OCI-LY7 (cell line): ENCODE results near the gene CNGA2. TPM values are rescaled to one million over a fixed set of nuclear protein-coding genes. Genes with fewer than 3 reads are reported as not detected.

ENCODE experiments used
- BruUV-seq: library from RNA; stranded (reverse); fragments of 400-500 nt; replicated peaks from 2 replicates; lab custom pipeline; 2021; lab: Mats Ljungman, UMichigan
- CTCF ChIA-PET: fragments of 300-600 bp; sonication (Branson Sonifier 250); formaldehyde crosslinking; loops from one replicate; lab custom pipeline; 2022; ENCODE audit warnings: antibody characterized with exemption; ENCODE audit not compliant: unreplicated experiment; lab: Charles Lee
- POLR2A ChIA-PET: fragments of 300-600 bp; sonication (Branson Sonifier 250); formaldehyde crosslinking; loops from one replicate; lab custom pipeline; 2022; ENCODE audit warnings: antibody characterized with exemption; lab: Charles Lee
- DNase-seq: peaks from one replicate; pipeline ENCODE4 v3.0.0-alpha.2; 2015; ENCODE audit warnings: low spot score
- H2AFZ ChIP-seq: fragments of 200-600 bp; sonication (generic), shearing (Covaris generic); 2 replicates; pipeline ENCODE4 v1.6.1; 2014; ENCODE audit warnings: mild to moderate bottlenecking, antibody characterized with exemption, low read length, moderate library complexity
- H3K27ac ChIP-seq: fragments of 200-600 bp; sonication (generic); 2 replicates; pipeline ENCODE4 v1.5.1; 2014; ENCODE audit warnings: mixed run types, low read depth, mild to moderate bottlenecking, moderate library complexity, low read length, inconsistent platforms; ENCODE audit not compliant: poor library complexity, severe bottlenecking
- H3K36me3 ChIP-seq: fragments of 200-600 bp; sonication (generic); 2 replicates; pipeline ENCODE4 v1.6.1; 2014; ENCODE audit warnings: mild to moderate bottlenecking, antibody characterized with exemption, low read length, moderate library complexity, mixed read lengths; ENCODE audit not compliant: insufficient read depth
- H3K4me1 ChIP-seq: fragments of 200-600 bp; sonication (generic); 2 replicates; pipeline ENCODE4 v1.5.1; 2014; ENCODE audit warnings: mild to moderate bottlenecking, low read length; ENCODE audit not compliant: insufficient read depth, poor library complexity, severe bottlenecking
- H3K4me2 ChIP-seq: fragments of 200-600 bp; sonication (generic); 2 replicates; pipeline ENCODE4 v1.6.1; 2014; ENCODE audit warnings: mild to moderate bottlenecking, low read length
- H3K4me3 ChIP-seq: fragments of 200-600 bp; sonication (generic); 2 replicates; pipeline ENCODE4 v1.5.1; 2014; ENCODE audit warnings: mild to moderate bottlenecking, low read depth, low read length; ENCODE audit not compliant: poor library complexity, severe bottlenecking
- H3K79me2 ChIP-seq: fragments of 200-600 bp; sonication (generic); 2 replicates; pipeline ENCODE4 v1.6.1; 2016; ENCODE audit warnings: low read depth, mild to moderate bottlenecking, low read length, moderate library complexity, mixed read lengths; ENCODE audit not compliant: insufficient read depth
- H3K9me2 ChIP-seq: fragments of 200-600 bp; sonication (generic); 2 replicates; pipeline ENCODE4 v1.6.1; 2016; ENCODE audit warnings: mild to moderate bottlenecking, low read length, mixed read lengths; ENCODE audit not compliant: insufficient read depth
- H3K9me3 ChIP-seq: fragments of 200-600 bp; sonication (generic); 2 replicates; pipeline ENCODE4 v1.6.1; 2014; ENCODE audit warnings: mild to moderate bottlenecking, mixed run types, low read length, mixed read lengths
- H4K20me1 ChIP-seq: fragments of 200-600 bp; sonication (generic); 2 replicates; pipeline ENCODE4 v1.6.1; 2014; ENCODE audit warnings: mild to moderate bottlenecking, antibody characterized with exemption, low read length, moderate library complexity, mixed read lengths; ENCODE audit not compliant: insufficient read depth
- CTCF ChIP-seq: fragments of 200-600 bp; sonication (generic); conservative IDR thresholded peaks from 2 replicates; pipeline ENCODE4 v1.5.1; 2014; ENCODE audit warnings: mild to moderate bottlenecking, antibody characterized with exemption, low read length, moderate library complexity, mixed read lengths
- EZH2phosphoT487 ChIP-seq: fragments of 200-600 bp; sonication (generic); IDR thresholded peaks from 2 replicates; pipeline ENCODE4 v1.6.1; 2018; ENCODE audit warnings: low read depth, borderline replicate concordance, mild to moderate bottlenecking, mixed run types, antibody characterized with exemption, low read length, moderate library complexity, mixed read lengths
- intact Hi-C: fragments of 100-400 bp; cut with micrococcal nuclease; formaldehyde crosslinking; loops from one replicate; pipeline ENCODE4 v1.10.0; 2022; ENCODE audit not compliant: unreplicated experiment
- total RNA-seq, 2 experiments: library from RNA; depleted of rRNA in 1 of 2; stranded (reverse); fragments of >200 nt in 1 of 2; shearing (Covaris generic) in 1 of 2; gene quantifications; 2 replicates each; pipeline ENCODE4 v1.2.3, GENCODE V29; 2014 to 2022

Gene CNGA2
- total RNA-seq, 2 experiments from 2014 or later, result not detected

DNA sequence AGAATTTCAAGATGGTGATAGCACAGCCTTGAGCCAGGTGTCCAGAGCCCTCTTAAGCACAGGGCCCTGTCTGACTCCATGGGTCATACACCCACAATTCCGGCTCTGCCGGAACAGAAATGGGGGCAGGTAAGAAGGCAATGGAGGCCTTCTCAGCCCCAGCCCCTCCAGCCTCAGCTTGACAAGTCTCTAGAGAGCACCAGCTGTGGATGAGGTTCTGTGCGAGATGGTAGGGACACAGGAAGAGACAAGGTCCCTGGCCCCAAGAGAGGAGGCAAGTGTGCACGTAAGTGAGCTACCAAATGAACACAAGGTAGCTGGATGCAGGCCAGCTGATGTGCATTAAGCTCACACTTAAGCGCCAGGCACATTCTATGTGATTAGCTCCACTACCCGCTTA, 41.7 kb upstream of the CNGA2 start:
- Histone ChIP-seq H3K9me3 (no peaks in the 10 kb centered on the region), H3K27ac (no peak overlapping the region), H4K20me1 (no peaks in the 10 kb centered on the region), H3K4me3 (no peak overlapping the region), H3K4me2 (no peak overlapping the region), H2AFZ (no peak overlapping the region), H3K79me2 (no peaks in the 10 kb centered on the region), H3K36me3 (no peaks in the 10 kb centered on the region), H3K9me2 (no peaks in the 10 kb centered on the region), H3K4me1 (no peaks in the 10 kb centered on the region)
- intact Hi-C loops, result no loop called here
- ChIA-PET CTCF (no interaction called here), POLR2A (no interaction called here)
- no peak for TF ChIP-seq EZH2phosphoT487
- no peak for TF ChIP-seq CTCF
- no TSS peak for BruUV-seq
- no peak for DNase-seq

GRCh38 chrX:151694121-151694520, 40.4 kb upstream of the CNGA2 start:
- no peak overlapping the region for H3K27ac ChIP-seq
- DNase-seq, result no peak
- no peak overlapping the region for H2AFZ ChIP-seq
- BruUV-seq, result no TSS peak
- H3K9me2 ChIP-seq, result no peaks in the 10 kb centered on the region
- H3K4me2 ChIP-seq, result no peak overlapping the region
- intact Hi-C loops, result no loop called here
- H3K4me3 ChIP-seq, result no peak overlapping the region
- ChIA-PET CTCF (no interaction called here), POLR2A (no interaction called here)
- no peaks in the 10 kb centered on the region for H3K4me1 ChIP-seq
- no peaks in the 10 kb centered on the region for H3K36me3 ChIP-seq
- no peaks in the 10 kb centered on the region for H4K20me1 ChIP-seq
- no peaks in the 10 kb centered on the region for H3K9me3 ChIP-seq
- no peaks in the 10 kb centered on the region for H3K79me2 ChIP-seq
- TF ChIP-seq CTCF (no peak), EZH2phosphoT487 (no peak)

DNA sequence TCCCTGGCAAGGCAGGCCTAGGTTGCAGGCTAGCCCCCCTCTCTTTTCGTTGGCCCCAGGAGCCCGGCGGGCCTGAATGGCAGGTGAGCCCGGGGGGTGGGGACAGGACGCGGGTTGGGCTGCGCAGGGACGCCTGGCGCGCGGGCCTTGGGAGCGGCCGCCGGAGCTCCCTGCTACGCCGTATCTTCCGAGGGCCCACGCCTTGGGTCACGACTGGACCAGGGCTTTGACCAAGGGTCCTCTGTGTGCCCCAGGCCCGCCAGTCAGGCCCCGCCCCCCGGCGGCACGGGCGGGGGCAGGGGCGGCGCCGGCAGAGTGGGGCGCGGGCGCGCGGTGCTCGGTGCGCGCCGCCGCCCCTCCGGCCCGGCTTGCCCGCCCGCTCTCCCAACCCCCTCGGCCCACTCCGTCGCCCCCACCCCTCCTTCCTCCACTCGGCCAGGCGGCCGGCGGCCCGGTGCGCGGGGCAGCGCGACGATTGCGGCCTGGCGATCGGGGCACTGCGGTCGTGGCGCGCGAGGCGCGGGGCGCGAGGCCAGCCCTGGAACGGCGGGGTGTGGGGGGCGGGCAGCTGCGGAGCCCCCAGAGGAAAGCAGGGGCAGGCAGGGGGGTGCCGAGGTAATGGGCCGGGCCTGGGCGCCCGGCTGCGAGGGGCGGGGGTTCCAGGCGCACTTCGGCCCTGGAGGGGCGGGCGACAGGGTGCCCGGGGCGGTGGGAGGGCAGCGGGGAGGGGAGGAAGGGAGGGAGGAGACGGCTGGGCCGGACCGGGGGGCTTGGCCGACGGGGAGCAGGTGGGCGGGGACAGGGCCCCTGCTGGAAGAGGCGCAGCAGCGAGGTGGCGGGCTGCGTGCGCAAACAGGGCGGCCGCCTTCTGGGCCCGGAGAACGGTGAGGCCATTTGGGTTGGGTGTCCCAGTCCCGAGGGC, 39.6 kb upstream of the CNGA2 start, which contains the start of gene PRRG3:
TSS of gene PRRG3 (plus strand) at position 798 of the 922 bp plus-strand sequence. CDS start 3,357 bp downstream, outside the sequence.
- no peak within 1 kb of the TSS for H2AFZ ChIP-seq
- intact Hi-C loops, result no loop called here

More for the DNA sequence above, 39.6 kb upstream of the CNGA2 start, which contains the start of gene PRRG3:
- H3K4me1 ChIP-seq, result no peaks in the 10 kb centered on the region
- no peak within 1 kb of the TSS for H3K4me3 ChIP-seq
- ChIA-PET CTCF (no interaction called here), POLR2A (no interaction called here)
- no peak within 1 kb of the TSS for H3K4me2 ChIP-seq
- TF ChIP-seq CTCF (no peak), EZH2phosphoT487 (no peak)
- H3K9me3 ChIP-seq, result no peaks in the 10 kb centered on the region
- no peaks in the 10 kb centered on the region for H3K9me2 ChIP-seq
- no peak for DNase-seq
- H4K20me1 ChIP-seq, result no peaks in the 10 kb centered on the region
- H3K79me2 ChIP-seq, result no peaks in the 10 kb centered on the region
- no peak within 1 kb of the TSS for H3K27ac ChIP-seq
- no TSS peak for BruUV-seq
- H3K36me3 ChIP-seq, result no peaks in the 10 kb centered on the region
